GM04503 (cell line): Measurements from ENCODE around the gene EBF3.

Source experiments
- DNase-seq: peaks from one replicate; pipeline ENCODE4 v3.0.0-alpha.2; 2012; ENCODE audit warnings: low read depth

EBF3 gene

GRCh38 chr10:129833468-129833950 lies 130.6 kb downstream of the EBF3 start:
- no peak for DNase-seq

DNA sequence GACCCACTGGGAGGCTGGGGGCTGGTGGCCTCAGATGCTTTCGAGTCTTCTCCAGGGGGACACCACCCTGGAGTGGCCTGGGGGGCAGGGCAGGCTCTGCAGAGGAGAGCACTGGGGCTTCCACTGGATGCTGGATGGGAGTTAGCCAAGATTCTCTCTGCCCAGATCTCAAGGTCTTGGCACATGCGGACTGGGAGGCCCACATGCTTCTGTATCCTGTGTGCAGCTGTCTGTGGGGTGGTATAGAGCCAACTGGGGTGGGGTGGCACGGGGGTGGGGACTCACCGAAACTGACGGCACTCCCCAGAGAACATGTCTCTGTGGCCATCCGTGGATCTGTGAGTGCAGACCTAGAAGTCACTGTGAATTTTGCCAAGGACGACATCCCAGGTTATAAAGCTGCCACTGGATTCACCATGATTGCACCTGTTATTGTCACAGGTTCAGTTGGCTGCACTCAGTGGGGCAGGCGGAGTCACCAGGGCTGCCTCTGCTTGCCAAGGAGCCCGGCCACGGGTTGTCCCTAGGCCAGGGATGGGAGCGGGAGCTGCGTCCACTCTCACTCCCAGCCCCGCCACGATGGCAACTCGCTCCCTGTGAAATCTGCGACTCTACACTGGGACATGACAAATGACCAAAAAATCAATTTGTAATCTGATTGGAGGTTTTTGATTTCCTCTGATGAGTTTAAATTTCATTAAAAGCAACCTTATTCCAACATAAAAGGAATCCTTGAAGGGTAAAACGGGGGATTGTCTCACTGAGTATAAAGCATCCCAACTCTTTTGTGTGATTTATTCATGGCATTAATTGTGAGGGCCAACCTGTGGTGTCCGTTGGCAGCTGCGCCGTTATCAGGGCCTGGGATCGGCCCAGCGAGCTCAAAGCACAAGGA lies 131.3 kb downstream of the EBF3 start:
- DNase-seq: no peak

DNA sequence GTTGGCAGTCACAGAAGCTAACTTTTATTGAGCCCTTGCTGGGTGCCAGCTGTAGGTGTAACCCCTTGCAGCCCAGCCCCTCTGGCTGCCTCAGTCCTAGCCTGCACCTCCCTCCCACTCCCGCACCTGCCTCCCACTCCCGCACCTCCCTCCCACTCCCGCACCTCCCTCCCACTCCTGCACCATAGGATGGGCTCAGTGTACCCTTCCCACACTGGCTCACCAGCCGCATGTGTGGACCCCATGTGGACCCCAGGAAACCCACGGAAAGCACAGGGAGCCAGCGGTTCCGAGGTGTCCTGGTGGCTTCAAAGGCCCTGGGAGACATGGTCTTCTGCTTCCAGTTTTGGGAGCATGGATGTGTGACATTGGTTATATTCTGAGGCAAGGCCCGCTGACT lies 132.9 kb downstream of the EBF3 start:
- no peak for DNase-seq

DNA sequence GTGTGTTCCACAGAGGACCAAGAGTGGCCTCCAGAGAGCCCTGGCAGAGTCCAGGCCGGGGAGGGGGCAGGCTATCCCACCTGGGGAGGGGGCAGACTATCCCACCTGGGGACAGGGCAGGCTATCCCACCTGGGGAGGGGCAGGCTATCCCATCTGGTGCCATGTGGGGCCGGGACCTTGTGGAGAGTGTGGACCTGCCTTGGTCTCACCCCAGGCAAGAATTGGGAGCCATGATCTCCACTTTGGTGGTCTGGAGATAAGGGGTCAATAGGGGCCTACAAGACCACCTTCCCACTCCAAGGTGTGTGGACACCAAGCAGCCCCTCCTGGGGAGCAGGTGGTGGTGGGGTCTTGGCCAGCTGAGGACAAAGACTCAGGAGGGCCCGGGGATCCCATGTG lies 138.2 kb downstream of the EBF3 start:
- no peak for DNase-seq

DNA sequence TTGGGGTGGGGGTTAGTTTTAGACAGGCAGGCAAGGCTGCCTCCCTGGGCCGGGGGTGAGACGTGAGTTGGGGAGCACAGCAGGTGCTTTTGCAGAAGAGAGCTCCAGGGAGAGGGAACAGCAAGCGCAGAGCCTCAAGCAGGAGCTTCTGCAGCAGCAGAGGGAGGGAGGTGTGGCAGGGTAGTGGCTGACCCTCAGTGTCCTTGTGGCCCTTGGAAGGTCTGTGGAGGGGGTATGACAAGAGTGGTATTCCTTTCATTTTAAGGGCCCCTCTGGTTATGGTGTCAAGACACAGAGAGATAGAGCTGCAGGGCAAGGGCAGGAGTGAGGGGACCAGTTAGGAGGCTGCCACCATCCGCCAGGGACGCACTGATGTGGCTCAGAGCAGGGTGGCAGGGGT lies 138.9 kb downstream of the EBF3 start:
- DNase-seq: no peak

DNA sequence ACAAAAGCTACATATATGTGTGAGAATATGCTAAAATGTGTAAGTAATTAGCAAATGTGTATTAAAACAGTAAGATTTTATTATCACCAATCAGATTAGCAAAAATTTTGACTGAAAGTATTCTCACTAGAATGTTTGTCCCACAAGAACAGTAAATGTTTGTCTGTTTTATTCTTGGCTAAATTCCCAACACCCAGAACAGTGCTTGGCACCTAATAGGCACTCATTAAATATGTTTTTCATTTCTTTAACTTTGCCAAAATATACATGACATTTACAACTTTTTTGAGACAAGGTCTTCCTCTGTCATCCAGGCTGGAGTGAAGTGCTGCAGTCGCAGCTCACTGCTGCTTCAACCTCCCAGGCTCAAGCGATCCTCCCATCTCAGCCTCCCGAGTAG lies 143.6 kb downstream of the EBF3 start:
- DNase-seq: no peak

DNA sequence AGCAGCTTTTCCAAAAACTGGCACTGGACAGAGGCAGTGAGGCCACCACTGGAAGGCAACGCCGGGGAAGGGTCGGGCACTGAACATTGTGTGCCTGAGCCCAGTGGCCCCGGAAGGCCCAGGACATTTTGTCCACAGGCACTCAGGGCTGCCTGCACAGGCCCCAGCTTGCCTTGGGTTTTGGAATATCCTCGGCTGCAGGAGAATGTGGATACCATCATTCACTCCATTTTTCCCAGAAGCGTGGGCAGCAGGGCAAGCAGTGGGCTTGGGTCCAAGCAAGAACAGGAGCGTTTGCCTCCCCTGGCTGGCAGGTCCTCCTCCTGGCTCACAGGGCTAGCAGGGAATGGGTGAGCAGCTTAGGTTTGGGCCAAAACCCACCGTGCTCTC lies 147.4 kb downstream of the EBF3 start:
- DNase-seq: no peak

DNA sequence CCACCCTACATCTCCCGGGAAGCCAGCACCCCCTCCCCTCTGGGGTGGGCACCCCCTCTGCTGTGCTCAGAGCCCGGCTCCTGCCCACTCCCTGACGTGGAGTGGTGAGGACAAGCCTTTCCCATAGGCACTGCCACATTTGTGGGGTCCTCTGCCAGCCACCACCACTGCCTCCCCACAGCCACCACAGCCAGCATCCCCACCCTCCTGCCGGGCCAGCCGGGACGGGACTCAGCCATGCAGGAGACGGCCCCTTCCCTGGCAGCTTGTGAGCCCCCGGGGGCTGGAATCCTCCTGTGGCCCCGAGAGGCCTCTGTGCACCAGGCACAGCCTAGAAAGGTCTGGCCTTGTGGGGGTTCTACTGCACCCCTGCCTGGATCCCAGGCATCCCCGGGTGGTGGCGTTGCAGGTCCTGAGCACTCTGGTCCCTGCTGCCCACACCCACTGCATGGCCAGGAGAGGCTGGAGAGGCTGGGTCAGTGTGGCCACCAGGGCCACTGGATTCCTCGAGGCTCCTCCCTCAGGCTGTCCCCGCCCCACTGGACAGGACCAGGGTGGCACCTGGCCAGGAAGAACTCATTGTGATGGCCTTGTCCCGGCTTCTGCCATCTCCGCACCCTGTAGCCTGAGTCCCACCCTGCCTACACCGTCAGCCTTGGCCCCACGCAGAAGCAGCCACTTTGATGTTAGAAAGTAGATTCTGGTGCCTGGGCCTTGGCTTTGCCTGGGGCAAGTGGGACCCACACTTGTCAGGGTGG lies 148.0 kb downstream of the EBF3 start:
- DNase-seq: no peak

- no peak for DNase-seq
Observed at GRCh38 chr10:129814681-129815646, 149.1 kb downstream of the EBF3 start.

GRCh38 chr10:129812398-129812797 lies 151.7 kb downstream of the EBF3 start:
- DNase-seq: no peak

GRCh38 chr10:129811208-129811607 lies 152.9 kb downstream of the EBF3 start:
- no peak for DNase-seq

DNA sequence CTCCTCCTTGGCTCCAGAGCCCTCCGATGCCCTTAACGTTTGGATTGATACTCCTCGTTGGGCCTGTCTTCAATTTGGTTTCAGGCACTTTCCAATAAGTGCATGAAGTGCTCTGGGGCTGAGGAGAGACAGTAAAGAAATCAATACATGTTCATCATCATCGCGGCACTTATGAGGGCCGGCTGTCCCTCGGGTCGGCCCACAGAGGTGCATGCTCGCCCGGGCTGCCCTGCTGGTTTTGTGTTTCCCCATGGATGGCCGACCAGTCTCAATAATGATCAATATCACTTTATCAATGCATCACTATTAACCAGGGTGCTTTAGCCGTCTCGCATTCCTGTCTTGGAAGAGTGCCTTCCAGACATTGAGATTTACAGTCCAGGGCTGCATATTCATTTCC lies 154.2 kb downstream of the EBF3 start:
- no peak for DNase-seq

DNA sequence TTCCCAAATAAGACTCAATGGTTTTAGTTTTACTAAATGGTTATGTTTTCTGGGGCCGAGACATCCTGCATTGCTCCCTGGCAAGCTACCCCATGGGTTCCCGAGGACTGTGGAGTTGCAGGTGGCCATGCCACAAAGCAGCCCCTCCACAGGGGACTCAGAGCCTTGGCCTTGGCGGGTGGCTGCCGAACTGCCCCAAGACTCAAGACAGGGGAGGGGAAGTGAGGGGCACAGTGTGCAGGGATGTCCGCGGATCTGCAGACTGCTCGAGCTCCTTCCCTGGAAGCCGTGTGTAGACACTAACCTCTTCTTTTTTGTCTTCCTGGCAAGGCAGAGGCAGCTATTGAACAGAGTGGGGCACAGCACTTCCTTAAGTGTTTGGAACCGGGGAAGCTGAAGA lies 154.6 kb downstream of the EBF3 start:
- no peak for DNase-seq

DNA sequence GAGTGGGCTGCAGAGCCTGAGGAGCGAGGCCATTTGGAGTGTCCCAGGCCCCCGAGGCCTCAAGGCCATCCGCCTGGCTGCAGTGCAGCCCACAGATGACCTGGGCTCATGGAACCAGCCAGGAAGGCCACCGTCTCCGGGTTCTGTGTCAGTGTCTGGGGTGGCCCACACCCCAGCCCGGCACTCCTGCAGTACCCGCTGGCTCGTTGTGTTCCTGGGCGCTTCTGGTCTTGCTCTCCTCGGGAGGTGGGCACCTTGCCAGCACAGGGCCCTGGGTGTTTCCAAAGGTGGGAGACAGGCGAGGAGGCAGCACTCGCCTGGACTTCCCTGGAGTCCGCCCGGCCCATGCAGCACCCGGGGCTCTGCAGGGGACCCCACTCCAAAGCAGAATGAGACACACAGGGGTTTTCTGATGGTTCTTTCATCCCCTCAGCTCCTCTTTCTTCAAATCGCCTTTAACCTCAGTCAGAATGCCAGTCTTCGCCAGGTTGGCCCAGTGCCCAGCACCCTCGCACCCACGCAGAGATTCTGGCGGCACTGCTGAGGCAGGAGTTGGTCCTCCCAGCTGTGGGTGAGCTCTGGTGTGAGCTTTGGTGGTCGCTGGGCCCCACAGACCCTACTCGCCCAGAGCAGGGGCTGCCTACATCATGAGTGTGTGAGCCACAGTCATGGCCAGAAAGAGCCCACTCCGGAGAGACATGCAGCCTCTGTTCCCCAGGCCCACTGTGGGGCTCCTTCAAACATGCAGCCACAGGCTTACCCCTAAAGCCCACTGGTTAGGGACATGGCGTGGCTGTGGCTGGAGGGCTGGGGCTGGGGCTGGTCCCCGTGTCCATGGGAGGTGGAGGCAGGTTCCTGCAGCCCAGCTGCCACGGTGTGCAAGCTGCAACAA lies 155.7 kb downstream of the EBF3 start:
- DNase-seq: no peak

- DNase-seq: no peak
Observed at GRCh38 chr10:129807211-129807610, 156.9 kb downstream of the EBF3 start.

DNA sequence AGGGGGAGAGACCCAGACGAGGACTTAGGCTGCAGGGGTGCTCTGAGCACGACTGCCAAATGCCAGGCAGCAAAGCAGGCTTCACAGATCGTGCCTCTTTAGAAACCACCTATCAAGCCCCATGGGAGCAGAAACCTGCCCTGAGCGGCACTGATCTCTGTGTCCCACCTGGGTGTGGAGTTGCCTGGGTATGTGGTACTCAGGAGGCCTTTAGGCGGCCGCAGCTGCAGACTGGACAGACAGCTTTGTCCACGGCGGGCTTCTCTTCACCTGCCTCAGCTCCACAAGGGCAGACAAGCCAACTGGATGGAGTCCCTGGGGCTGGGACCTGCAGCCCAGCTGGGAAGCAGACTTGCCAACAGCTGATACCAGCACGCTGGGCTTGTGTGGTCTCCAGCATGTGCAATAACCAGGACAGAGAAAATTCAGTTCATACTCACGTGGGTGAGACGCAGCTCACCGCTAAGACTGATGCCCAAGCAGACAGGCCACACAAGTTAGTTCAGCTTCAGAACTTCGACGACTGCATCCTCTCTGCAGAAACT lies 163.2 kb downstream of the EBF3 start:
- no peak for DNase-seq

DNA sequence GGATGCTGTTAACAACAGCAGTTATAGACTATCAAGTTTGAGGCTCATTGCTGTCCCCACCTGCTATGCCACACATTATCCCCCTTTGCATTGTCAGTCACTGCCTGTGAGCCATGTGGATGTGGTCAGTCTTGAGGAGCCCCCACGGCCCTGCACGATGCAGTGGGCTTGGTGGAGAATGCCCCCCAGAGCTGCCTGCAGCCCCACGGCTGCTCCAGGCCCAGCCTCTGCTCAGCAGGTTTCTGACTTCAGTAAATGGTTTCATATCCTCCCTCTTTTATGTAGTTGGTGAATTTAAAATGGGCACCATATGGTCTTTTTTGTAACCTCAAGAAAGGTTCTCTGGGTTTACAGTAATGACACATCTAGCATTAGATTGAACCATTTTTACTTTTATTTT lies 164.1 kb downstream of the EBF3 start:
- no peak for DNase-seq

DNA sequence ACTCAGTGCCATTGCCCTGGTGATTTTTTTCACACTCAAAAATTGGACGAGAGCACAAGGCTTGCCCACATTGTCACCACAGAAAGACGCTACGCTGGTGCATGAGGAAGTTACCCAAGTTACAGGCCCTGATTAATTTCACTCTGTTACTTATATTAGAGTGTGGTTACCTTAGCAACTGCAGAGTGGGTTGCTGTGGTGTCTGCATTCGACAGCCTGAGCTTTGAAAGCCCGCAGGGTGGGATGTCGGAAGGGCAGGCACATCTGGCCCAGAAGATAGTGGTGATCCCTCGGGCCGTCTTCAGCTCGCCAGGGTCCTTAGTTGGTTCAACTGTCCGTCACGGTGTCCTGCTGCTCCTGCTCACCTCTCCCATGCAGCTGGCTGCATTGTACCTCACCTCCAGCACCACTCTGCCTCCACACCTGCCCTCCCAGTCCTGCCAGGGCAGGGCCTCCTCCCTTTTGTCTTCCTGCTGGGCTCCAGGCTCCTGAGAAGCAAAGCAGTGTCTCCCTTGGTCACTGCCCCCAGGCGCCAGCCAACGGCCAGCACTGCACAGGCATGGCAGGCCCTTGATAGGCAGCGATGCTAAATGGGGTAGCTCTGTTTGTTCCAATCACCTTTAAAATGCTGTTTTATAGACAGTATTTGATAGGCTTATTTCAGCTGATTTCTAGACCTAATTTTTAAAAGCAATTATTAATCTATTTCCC lies 167.2 kb downstream of the EBF3 start:
- DNase-seq: no peak

GRCh38 chr10:129793996-129794395 lies 170.1 kb downstream of the EBF3 start:
- DNase-seq: no peak

- no peak for DNase-seq
Observed at GRCh38 chr10:129793479-129793878, 170.6 kb downstream of the EBF3 start.
